CD4-positive, alpha-beta T cell treated with Interleukin-6 at 100 ng/mL for 8 hours (primary cell): ENCODE data around the gene HID1.
"Not testable (repeated sequence)": the region's sequence is repeated elsewhere in the genome, so short reads cannot be mapped to it uniquely, and the experiment has no call there.

Source experiments
- DNase-seq: peaks from one replicate; pipeline ENCODE4 v3.0.0-alpha.2; 2020; ENCODE audit warnings: mixed read lengths, low spot score

Gene HID1, protein sequence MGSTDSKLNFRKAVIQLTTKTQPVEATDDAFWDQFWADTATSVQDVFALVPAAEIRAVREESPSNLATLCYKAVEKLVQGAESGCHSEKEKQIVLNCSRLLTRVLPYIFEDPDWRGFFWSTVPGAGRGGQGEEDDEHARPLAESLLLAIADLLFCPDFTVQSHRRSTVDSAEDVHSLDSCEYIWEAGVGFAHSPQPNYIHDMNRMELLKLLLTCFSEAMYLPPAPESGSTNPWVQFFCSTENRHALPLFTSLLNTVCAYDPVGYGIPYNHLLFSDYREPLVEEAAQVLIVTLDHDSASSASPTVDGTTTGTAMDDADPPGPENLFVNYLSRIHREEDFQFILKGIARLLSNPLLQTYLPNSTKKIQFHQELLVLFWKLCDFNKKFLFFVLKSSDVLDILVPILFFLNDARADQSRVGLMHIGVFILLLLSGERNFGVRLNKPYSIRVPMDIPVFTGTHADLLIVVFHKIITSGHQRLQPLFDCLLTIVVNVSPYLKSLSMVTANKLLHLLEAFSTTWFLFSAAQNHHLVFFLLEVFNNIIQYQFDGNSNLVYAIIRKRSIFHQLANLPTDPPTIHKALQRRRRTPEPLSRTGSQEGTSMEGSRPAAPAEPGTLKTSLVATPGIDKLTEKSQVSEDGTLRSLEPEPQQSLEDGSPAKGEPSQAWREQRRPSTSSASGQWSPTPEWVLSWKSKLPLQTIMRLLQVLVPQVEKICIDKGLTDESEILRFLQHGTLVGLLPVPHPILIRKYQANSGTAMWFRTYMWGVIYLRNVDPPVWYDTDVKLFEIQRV

DNA sequence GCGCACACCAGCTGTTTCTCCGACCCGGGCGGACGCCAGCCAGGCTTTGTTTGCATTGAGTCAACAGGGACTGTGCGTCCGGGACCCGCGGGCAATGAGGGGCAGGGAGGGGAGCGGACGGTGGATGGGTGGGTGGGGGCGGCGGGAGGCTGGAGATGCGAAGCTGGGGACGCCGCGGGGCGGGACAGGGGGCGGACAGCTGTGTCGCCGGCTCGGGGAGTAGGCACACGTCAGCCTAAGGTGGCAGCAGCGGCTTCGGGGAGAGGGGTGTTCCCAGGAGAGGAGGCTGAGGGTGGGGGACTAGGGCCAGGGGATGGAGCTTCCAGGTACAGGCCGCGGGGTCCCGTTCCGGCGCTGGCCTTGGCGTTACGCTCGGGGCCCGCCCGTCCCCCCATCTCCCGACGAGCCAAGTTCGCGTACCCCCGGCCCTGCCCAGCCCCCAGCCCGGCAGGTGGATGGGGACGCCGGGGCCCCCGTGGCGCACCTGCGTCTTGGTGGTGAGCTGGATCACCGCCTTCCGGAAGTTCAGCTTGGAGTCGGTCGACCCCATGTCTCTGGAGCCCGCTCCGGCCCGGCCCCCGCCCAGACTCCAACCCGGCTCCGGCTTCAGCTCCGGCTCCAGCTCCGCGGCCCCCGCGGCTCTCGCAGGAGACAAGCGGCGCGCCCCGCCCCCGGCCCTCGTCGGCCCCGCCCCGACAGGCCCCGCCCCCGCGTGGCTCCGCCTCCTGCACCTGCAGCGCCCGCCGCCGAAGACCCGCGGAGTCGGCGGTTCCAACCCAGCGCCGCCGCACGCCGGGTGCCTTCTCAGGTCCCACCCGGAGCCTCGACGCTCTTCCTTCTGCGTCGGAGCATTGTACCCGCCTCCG is at the start of gene HID1:
Gene HID1 (minus strand): TSS at position 653 of the 866 bp plus-strand sequence. CDS start 103 bp downstream, at position 550.
- peak; percentile 81 for DNase-seq

DNA sequence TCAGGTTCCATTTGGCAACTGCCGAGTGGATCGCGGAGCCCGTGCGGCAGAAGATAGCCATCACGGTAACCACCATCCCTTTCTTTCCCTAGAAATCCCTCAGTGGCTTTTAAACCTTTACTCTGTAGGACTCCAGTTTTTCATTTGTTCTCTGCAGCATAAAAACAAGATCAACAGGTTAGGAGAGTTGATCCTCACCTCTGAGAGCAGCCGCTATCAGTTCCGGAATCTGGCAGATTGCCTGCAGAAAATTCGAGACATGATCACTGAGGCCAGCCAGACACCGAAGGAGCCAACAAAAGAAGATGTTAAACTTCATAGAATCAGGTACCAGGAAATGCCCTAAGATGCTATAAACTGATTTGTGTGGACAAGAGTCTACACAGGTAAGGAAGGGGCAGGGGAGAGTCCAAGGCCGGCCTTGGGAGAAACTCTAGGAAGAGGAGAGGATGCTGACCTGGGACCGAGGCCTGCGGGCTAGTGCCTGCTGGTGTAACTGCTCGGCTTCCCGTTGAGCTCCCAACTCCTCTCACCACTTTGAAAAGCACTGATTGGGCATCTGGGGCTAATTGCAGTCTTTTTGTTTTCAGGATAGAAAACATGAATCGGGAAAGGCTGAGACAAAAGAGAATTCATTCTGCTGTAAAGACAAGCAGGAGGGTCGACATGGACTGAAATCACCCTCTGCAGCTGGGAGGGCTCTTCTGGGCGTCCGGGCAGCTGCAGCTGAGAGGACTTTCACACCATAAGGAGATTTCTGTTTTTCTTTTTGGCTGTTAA is 48.0 kb upstream of the HID1 start:
- no peak for DNase-seq

DNA sequence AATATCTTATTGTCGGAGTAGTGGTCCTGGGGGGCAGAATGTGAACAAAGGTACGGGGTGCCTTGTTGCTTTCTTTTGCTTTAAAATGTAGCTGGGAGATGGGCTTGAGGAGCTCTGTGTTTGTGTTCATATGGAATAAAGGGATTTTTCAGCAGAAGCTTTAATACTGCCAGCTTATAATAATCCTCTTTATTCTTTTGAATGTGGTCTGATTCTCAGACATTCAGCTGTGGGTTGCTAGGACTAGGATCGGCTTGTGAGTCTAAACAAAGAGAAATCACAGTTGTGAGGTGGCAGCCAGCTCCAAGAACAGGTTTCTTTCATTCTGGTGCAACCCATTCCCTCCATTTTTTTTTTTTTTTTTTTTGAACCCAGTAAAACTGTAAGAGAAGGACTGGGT is 47.2 kb upstream of the HID1 start:
- DNase-seq: no peak

DNA sequence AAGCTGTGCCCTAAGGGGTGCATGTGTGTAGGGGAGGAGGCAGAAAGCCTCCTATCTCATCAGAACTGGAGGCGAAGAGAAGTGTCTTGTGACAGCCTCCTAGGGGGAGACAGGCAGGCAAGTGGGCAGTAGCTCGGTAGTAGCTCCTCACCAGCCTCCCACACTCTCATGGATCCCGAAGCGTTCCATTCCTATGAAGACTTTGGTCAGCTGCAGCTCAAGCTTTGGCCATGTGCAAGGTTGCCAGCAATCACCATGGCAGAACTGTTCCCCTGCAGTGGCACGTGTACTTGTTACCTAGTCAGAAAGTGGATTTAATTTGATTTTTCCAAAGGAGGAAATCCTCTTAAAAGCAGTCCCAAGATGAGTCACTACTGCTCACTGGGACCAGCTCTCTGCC is 46.6 kb upstream of the HID1 start:
- no peak for DNase-seq

DNA sequence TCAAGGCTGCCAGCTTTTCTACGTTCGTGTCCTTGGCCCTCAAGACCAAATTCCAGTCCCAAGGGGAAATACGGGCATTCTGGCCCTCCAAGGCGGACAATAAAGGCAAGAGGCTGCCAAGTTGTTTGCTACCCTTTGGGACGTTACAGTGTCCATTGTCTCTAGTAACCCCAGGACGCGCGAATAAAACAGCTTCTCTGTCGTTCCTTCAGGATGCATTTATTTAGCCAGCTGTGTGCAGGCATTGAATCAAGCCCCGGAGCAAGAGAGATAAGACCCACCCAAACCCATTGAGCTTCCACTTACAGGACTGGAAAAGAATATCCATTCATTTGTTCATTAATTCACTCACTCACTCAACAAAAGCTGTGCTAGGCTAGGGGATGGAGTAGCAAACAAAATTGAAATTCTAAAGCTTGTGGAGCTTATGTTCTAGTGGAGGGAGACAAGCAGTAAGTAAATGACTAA is 40.6 kb upstream of the HID1 start:
- no peak for DNase-seq

DNA sequence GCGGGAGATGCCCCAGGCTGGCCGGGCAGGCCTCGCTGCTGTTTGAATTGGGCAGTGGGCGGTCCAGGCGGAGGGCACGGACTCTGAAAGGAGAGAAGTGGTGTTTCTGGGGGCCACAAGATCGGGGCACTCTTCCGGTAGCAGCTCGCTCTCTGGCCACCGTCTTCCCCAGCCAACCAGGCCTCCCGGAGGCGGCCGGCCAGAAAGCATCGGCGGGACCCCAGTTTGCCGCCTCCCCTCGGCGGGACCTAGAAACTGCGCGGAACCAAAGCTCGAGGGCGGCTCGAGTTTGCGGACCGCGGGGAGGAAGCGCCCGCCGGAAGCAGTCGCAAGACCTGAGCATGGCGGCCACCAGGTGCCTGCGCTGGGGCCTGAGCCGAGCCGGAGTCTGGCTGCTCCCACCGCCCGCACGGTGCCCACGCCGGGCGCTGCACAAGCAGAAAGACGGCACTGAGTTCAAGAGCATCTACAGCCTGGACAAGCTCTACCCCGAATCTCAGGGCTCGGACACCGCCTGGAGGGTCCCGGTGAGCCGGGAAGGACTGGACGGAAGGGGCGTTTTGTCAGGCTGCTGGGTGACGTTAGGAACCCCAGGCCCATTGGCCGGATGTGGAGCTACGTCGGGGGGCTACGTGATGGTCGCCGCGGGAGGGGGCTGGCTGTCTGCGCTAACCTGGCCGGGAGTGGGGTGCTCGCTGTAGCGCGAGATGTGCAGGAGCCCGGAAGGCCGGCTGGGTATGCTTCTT is 40.0 kb upstream of the HID1 start, which contains the start of gene MRPL58:
Gene MRPL58 (plus strand): TSS at position 325 of the 746 bp plus-strand sequence. CDS start 17 bp downstream, at position 342.
- DNase-seq: peak; percentile 79

DNA sequence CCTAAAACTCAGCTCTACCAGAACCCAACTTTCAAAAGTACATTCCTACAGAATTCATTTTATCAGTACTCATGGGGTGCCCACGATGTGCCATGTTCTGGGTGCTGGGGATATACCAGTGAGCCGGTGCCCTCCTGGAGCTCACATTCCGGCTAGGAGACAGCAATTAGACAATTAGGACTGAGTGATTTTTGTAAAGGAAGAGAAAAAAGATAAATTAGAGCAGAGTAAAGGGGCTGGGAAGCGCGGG is 39.5 kb upstream of the HID1 start:
- DNase-seq: no peak

DNA sequence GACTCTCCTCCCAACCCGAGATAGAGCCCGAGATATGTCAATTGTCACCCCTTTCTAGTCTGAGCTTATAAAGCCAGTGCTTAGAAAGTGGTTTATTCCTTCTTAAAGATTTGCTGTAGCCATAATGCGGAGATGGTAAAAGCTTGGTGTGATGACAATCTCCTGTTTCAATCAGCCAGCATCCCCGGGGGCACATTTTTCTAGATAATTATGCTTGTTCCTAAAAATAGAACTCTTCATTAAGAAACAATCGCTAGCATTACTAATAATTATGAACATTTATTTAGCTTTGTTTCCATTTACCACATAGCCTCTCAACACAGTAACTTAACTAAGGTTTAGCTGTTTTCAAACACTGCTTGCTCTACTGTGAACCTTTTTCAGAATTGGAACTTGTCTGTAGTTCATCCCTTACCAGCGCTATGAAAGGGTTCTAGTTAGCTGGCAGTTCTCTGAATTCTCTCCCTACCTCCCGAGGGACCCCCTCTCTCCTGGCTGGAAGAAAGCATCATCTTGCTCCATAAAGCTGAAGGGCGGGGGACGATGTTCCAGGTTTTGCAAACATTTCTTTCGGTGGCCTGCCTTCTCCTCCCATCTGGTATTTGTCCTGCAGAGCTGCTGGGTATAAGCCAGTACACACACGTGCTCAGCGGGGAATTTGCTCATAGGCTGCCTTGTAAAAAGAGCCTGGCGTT is 39.0 kb upstream of the HID1 start:
- DNase-seq: no peak

DNA sequence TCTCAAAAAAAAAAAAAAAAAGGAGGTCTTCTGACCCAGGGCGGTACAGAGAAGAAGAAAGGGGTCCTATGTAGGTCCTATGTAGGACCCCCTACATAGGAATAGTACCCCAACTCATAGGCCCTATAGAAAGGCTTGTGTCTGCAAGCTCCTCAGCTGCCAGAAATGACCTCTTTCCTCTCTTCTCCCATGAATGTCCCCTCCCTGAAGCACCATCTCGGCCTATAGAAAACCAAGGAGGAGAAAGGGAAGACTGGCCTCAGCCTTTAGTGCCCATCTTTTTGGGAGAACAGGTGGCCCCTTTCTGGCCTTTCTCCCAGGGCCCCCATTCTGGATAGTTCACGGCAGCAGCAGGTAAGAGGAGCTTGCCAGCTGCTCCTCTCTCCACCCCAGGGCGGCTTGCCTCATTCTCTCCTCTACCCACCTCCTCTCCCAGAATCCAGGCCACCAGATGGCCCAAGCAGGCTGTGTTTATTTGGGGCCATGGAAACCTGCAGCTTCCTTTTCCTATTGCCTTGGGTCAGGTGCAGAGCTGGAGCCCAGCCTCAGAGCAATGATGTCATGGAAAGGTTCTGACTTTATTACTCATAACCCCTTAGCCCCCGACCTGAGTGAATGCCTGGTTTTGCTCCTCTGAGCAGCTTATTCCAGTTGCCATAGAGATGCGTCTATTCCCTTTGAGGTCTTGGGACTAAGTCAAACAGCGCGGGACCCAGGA is 38.3 kb upstream of the HID1 start:
- DNase-seq: no peak

DNA sequence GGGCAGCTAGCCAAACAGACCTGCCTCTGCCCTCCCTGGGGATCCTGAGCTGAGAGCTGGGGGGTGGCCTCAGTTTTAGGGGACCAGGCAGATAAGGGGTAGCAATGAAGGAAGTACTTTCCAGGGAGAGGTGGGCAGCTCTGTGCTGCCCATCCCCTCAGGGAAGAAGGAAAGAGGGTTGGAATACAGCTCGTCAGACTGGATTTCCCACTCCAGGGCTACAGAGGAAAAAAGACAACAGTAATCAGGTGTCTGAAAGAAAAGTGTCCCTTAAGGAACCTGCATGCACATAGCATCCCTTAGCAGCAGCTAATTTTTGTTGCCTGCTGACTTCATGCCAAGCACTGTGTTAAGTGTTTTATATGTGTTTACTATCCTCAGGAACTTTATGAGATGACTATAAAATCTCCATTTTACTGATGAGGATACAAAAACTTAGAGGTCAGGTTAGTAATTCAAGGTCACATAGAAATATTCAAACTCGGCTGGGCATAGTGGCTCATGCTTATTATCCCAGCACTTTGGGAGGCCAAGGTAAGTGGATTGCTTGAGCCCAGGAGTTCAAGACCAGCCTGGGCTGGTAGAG is 36.7 kb upstream of the HID1 start:
- no peak for DNase-seq

DNA sequence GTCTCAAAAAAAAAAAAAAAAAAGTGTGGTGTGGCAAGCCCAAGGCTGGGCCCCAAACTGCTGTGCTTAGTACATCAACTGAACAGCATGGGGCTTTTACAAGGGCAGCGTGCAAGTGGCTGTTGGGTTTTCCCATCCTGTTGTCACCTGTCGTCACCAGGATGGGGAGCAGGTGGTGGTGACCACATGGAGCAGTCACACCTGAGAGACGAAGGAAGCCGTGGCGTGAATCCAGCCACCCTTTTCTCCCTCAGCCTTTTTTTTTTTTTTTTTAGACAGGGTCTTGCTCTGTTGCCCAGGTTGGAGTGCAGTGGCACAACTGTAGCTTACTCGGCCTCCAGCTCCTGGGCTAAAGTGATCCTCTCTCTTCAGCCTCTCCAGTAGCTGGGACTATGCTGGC is 35.8 kb upstream of the HID1 start:
- DNase-seq: no peak

DNA sequence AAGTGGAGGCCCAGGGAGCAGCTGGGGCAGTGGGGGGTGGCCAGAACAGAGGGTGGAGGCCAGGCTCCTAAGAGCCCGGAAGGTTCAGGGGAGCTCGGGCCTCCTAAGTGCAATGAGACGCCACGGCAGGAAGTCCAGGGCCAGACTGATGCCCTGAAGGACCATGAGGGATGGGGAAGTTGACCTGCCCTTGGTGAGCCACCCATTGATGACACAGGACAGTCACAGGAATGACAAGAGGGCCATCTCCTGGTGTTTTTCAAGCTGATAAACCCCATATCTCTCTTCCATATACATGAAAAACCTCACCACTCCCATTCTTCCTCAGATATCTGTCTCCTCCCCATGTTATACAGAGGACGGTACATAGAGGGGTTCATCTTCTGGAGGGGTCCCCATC is 34.1 kb upstream of the HID1 start:
- DNase-seq: no peak

DNA sequence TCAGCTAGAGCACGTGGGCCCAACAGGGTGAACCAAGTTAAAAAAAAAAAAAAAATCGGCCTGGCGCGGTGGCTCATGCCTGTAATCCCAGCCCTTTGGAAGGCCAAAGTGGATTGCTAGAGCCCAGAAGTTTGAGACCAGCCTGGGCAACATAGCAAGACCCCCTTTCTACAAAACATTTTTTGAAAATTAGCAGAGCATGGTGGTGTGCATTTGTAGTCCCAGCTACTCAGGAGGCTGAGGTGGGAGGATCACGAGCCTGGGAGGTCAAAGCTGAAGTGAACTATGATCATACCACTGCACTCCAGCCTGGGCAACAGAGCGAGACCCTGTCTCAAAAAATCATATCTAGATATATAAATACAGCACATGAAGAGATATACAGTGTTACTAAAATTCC is 33.5 kb upstream of the HID1 start:
- not testable (repeated sequence) for DNase-seq

DNA sequence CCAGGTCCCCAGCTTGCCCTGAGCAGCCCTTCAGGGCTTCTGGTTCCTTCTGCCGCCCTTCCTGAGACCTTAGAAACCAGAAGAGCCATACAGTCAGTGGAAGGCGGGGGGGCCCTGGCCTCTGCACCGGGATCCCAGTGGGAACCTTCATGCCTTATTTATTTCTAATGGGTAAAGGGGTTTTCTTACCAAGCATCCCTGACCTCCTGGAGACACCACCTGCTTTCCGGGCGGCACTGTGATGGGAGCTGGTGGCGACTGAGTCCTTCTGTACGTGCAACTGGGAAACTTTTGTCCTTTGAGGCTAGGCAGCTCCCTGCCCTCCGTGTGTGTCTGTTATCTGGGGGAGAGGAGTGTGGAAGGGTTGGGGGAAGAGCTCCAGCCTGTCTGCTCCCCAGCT is 32.7 kb upstream of the HID1 start:
- no peak for DNase-seq

DNA sequence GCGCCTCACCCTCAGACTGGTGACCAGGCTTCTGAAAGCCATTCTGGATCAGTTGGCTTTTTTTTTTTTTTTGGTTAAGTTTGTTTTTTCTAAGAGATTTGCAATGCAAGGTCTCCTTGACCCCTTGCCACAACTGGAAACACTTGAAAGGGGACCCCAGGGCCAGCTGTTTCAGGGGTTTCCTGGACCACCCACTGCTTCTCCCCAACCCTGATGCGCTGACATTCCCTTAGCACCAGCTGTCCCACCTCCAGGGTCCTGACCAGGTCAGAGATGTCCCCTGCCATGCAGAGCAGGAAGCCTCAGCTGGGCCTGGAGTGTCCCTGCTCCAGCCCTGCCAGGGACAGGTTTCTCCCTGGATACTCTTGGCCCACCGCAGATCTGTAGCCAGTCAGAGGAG is 31.8 kb upstream of the HID1 start:
- no peak for DNase-seq

DNA sequence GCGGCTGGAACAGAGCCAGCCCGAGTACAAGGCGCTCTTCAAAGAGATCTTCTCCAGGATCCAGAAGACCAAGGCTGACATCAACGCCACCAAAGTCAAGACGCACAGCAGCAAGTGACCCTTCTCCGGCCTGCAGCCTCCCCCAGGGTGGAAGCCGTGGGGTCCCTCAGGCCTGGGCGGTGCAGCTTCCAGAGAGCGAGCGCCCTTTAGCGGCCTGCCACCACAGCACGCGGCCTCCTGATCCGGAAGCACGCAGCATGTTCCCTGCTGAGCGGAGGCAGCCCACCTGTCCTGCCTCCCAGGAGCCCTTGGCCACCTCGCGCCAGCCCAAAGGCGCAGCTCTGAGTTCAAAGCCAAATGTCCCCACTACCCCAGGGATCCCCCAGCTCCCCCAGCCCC is 31.4 kb upstream of the HID1 start:
- DNase-seq: no peak

DNA sequence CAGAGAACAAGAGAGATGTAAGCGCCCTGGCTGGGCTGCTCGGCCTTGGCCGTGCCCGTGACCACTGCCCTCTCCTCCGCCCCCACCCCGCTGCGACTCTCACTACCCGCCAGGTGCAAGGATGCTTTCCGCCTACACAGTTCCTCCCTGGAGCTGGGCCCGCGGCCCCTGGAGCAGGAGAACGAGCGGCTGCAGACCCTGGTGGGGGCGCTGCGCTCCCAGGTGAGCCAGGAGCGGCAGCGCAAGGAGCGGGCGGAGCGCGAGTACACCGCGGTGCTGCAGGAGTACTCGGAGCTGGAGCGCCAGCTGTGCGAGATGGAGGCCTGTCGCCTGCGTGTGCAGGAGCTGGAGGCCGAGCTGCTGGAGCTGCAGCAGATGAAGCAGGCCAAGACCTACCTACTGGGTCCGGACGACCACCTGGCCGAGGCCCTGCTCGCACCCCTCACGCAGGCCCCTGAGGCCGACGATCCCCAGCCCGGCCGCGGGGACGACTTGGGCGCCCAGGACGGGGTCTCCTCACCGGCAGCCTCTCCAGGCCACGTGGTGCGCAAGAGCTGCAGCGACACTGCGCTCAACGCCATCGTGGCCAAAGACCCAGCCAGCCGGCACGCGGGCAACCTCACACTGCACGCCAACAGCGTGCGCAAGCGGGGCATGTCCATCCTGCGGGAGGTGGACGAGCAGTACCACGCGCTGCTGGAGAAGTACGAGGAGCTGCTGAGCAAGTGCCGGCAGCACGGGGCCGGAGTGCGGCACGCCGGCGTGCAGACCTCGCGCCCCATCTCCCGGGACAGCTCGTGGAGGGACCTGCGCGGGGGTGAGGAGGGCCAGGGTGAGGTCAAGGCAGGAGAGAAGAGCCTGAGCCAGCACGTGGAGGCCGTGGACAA is 30.8 kb upstream of the HID1 start:
- DNase-seq: no peak
